ENCODE results near the gene SCRN2.

Gene SCRN2

DNA sequence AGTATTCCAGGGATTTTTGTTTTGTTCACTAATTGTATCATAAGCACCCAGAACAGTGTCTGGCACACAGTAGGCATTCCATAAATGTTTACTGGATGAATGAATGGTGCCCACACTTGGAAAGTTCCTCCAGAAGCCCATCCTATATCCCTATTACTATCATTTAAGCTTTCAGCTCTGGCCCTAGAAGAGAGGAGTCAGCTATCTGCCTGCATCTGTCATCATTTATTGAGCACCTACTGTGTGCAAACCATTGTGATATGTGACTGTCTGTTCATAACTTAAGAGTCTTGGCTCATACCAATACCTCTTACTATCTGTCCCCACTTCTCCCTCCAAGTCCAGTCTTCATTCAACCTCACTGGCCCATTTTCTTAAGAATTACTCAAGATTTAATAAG is 30.0 kb upstream of the SCRN2 start:
- DNase-seq = no peak

DNA sequence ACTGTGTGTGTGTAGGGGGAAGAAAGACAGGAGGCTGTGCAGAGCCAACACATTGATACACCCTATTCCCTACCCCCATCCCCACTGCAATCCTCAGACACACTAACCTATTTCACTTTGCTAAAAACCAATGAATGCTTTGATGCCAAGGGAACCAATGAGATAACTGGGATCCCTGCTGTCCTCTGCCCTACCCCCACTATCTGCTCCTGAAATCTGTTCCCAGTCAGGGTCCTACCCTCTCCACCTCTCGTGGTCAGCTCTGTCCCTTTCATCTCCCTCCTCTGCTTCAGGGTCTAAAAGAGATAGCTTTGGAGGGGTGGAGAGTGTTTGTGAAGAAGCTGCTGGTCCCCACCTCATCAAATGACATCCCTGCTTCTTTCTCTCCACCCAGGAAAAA is 29.0 kb upstream of the SCRN2 start:
- DNase-seq = no peak

DNA sequence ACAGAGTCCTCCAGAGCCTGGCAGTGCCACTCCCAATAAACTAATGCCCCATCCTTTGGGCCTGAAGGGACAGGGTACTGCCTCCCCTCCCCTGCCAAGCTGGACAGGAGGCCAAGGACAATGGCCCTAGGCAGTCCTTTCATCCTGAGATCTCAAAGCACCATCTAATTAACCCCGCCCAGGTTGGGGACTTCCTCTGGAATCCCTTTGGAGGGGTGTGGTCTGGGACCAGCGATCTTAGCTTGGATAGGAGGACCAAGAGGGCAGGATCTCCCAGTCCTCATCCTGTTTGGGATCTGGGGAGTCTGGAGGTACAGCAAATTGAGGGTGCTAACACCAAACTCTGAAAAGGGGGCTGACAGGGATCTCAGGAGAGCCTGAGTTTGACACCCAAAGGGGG is 28.0 kb upstream of the SCRN2 start:
- no peak for DNase-seq

DNA sequence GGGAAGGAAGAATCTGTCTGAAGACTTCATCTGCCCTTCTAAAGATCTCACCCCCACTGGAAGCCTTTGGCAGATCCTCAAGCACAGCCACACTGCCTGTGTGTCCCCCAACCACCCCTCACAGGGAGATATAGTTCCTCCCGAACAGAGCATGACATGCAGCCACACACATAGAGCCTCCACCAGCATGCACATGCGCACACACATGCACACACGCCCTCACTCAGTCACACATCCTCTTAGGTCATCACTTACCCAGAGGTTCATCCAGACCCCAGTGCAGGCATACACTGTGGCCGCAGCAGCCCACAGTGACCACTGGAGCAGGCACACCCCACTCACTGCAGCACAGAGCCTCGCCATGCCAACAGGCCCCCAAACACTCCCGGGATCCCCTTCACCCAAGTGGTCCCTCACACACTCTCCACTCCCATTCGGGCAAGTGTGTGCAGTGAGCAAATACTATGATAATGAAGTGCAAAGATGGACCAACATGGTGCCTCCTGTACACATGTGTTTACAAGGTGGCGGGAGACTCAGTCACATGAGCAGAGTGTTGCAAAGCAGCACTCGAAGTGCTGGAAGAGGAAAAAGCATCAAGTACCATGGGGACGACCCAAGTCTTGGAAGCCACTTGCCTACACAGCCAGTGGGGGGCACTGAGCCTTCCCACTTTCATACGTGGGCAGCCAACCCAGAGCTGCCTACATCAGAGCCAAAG is 26.9 kb upstream of the SCRN2 start:
- DNase-seq = peak; percentile 46

DNA sequence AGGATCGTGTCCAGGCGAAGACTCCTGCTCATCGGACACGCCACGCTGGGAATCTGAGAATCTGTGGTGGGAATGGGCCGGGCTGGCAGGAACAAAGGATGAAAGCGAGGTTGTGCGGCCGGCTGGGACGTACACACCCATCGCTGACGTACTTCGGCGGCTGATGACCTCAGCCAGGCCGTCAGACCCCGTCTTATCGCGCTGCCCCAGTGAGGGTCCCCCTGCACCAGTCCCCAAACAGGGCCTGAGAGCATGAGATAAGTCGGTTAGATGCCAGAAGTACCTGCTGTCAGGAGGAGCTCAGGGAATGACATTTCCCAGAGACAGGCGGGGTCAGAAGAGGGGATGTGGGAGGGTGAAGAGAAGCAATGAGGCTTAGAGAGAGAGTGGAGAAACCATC is 25.9 kb upstream of the SCRN2 start:
- DNase-seq = no peak

DNA sequence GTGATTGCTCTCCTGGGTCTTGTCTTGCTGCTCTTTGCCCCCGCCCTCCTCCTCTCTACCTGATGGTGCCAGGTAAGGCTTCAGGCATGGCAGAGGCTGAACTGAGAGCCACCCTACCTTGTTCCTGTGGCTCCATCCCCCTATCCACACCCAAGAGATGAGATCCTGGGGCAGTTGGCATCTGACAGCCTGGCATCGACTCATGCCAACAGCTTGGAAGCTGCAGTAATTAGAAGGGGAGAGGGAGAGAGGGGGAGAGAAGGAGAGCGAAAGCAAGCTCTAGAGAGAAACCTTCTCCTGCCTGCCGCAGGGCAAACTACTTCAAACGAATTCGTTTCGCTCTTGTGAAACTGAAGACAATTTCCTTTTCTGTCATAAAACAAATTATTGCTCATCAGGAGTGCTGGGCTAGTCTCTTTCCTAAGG is 23.7 kb upstream of the SCRN2 start:
- DNase-seq = peak; percentile 79

DNA sequence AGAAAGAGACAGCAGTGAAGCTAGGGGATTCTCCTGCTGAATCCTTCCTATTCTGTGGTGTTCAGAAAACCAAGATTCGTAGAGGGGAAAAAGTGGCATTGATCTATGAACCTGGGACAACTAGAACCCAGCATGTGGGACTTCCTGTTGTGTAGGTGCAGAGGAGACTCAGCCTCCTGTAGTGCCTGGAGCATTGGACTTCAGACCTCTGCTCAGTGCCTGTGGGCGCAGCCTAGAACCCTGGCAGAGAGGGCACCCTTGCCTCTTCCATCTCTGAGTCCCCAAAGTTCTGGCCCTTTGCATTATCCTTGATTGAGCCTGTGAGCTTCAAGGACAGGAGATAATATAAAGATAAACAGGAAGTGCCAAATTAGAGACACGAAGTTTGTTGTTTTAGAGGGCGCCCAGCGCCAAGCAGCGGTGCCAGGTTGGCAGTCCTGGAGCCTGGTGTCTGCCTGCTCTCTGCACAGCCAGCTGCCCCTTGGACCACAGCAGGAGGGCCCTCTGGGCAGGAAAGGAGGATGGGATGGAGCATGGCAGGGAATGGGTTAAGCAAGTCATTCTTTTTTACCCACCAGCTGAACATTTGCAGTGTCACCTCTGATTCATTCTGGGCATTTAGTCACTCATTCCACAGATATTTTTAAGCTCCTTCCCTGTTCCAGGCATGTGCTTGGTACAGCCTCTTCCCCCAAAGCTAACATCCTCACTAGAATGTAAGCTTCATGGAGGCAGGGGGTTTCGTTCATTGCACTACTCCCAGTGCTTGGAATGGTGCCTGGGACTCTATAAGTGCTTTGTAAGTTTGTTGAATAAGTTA is 21.8 kb upstream of the SCRN2 start:
- DNase-seq = no peak

DNA sequence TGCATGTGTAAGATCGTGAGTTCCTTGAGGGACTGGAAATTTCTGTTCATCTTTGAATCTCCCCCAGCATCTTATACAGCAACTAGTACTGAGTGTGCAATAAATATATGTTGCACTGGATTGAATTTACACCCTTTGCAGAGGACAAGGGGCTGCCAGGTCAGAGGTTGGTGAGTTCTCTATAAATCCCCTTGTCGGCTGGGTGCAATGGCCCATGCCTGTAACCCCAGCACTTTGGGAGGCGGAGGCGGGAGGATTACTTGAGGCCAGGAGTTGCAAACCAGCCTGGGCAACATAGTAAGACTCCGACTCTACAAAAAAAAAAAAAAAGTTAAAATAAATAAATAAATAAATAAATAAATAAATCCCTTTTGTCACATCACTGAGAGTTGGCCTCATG is 19.3 kb upstream of the SCRN2 start:
- DNase-seq = no peak

DNA sequence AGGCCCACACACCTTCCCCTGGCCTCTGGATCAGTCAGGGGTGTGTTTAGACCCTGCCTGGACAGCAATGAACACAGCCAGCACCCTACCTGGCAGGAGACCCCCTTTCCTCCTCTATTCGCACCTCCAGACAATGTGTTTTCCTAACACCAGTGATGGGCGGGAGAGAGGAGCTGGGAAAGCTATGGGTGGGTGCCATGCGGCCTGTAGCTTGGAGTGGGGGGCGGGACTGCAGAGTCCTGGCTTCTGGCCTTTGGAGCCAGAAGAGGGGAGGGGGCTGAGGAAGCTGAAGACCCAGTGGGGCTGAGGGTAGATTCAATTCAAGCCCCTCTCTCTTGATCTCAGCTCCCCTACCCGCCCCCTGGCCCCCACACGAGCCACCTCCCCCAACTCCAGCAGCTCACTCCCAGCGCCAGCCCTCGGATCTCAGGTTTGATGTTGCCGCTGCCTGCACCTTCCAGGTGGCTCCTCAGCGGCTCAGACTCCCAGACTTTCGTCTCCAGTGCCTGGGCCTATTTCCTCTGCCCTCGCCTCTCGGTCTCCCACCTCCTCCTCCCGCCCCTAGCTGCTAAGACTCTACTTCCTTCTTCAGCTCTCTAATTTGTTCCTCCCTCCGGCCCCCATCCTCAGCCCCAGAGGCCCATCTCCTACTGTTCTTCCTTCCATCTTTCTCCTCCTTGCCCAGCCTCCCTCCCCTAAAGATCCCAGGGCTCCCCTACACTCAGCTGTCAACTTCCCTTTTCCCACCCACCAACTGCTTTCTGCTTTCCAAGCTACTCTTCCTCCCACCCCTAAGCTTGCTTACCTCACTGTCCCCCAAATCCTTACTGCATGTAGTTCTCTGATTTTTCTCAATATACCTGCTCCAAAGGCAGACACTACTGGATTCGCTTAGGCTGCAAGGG is 16.7 kb upstream of the SCRN2 start:
- no peak for DNase-seq

DNA sequence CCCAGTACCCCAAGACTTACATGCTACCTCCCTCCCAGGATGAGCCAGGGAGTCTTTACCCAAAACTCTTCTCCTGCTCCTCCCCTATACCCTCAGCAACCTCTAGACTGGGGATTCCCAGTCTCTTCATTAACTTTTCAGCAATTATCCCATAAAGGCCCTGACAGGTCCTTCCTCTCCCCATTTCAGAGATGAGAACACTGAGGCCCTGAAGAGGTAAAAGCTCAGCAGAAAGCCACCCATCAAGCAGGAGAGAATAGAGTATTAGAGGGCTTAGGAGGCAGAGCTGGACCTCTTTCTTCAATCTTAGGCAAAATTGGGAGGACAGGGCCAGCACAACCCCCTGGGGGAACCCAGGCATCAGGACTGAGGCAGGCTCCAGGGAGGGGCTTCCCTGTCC is 15.8 kb upstream of the SCRN2 start:
- DNase-seq = no peak

DNA sequence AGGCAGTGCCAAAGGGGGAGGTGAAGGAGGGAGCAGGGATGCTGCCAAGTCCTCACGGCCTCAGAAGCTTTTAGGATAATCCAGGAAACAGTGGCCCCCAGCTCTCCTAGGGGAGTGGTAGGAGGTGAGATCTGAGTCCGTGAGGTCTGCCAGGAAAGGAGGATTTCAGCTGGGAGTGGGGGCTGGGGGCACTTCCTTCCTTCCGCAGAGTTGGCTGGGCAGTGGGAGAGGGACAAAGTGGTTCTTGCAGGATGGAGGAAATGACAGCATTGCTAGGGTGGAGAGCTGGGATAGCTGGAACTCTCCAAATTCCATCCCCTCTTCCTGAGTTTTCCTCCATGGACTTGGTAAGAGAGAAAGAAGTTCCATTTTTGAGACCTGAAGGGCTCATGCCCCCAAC is 14.7 kb upstream of the SCRN2 start:
- no peak for DNase-seq

DNA sequence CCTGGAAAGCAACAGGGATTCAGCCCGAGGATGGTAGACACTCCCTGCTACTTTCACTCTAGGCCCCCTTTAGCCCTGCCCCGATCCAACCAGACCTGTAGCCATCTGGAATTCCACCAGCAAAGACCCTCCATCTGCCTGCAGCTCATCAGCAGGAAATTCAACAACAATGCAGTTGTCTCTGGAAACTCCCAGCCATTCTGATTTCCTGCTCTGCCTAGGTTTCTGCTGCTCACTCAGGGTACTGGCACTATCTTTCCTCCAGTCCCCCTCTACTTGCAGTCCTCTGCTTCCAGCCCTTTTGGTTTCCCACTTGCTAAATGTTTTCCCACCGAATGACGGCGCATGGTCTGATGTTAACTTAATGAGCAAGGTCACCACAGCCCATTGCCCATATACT is 12.5 kb upstream of the SCRN2 start:
- DNase-seq = no peak

DNA sequence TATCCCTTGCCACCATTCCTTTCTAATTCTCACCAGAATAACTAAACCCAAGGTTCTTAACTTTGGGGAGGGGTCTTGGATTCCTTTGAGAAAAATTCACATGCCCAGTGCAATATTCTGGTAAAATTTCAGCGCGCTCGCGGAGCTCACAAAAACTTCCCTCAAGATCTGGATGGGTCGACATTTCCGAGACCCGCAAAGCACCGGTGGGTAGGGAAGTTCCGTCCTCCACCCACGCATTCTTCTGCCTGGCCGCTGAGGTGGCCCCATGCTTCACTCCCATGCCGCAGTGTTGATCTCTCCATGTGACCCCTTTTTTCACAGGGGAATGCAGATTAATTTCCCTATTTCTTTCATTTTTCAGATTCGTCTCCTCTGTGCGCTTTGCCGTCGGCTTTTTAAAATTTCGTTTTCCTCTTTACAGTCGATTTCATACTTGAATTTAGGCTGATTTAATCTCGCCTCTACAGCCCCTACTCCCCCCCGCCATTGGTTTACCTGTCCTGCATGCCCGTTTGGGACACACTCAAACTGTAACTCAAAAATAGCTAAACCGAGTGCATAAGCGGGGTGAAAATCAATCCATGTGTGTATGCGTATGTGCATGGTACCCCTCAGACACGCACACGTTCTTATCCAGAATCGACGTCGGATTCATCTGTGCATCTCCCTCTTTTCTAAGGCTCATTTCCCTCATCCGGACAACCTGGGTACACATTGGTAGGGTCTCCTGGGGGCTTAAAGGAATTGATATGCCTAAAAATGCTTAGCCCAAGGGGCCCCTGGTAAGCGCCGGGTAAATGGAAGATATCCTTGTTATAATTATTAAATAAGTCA is 11.3 kb upstream of the SCRN2 start:
- DNase-seq = no peak

DNA sequence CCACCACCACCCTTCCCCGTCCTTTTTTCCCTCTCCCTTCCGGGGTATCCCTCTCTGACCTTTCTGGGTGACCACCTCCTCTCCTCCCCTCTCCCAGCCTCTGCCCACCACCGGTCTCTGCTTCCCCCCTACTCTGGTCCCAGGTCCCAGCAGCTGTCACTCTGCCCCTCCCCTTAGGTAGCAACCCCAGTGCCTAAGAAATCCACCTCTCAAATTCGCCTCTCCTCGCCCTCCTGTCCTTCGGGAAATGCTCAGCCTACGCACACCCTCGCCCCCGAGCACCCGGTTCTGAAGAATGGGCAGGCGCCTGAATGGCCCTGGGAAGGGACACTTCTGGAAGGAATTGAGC is 10.7 kb upstream of the SCRN2 start:
- no peak for DNase-seq

DNA sequence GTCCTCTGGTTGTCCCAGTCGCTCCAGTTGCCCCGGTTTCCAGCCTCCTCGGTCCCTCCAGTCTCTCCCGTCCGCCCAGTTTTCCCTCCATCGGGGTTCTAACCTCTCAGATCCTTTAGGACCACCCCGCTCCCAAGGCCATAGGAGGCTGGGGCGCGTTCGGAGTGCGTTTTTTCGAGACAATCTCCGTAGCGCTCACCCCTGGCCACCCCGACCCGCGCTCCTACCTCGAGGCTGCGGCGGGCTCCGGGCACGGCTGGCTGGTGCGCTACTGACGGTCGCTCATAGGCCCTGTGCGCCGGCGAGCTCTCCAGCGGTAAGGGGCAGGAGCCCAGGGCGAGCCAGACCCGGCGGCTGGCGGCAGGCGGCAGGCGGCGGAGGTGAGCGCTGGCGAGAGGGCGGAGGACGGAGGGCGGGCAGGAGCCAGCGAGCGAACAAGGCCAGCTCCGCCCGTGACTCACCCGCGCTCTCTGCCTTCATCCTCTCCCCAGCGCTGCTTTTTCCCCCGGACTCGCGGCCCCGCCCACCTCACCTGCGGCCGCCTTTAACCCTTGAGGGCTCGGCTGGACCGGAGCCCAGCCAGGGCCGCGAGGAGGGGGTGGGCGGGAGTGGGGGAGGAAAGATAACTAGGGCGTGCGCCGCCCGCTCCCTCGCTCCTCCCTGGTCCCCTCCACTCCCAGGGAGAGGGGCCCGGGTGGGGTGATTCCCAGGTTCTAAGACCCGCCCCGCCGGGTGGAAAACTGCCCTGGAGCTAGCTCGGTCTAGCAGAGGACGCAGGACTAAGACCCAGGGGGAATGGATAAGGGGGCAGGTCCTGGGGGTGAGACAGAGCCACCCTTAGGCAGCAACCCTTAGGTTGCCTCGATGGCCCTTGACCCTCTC is 9.9 kb upstream of the SCRN2 start, which contains the start of gene SP6:
SP6 (minus strand) TSS at position 472 of the 882 bp plus-strand sequence. CDS start 2,734 bp downstream, outside the sequence.
- peak; percentile 61 for DNase-seq

DNA sequence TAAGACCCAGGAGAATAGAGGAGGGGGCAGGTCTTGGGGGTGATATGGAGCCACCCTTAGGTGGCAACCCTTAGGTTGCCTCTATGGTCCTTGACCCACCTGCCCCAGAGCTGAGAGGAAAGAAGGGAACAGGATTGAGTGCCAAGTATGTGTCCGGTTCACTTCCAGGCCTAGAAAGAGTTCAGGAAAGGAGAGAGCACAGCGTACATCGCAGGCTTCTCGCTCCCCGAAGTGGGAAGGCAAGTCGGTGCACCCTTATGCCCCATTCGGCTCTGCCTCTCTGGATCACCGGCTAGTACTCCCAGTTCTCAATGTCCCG is 9.3 kb upstream of the SCRN2 start:
- DNase-seq = no peak

DNA sequence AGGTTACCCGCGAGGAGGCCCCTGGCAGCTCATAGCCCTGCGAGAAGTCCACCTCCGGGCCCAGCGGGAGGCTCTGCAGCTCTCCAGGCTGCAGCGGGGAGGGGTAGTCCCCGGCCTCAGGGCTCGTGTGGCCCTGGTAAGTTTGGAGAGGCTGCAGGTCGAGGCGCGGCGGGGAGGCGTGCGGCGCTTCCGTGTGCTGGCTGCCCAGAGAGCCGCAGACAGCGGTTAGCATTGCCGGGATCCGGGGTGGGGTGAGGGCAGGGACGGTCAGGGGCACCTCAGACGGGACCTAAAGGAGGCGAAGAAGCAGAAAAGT is 7.1 kb upstream of the SCRN2 start:
- DNase-seq = no peak

DNA sequence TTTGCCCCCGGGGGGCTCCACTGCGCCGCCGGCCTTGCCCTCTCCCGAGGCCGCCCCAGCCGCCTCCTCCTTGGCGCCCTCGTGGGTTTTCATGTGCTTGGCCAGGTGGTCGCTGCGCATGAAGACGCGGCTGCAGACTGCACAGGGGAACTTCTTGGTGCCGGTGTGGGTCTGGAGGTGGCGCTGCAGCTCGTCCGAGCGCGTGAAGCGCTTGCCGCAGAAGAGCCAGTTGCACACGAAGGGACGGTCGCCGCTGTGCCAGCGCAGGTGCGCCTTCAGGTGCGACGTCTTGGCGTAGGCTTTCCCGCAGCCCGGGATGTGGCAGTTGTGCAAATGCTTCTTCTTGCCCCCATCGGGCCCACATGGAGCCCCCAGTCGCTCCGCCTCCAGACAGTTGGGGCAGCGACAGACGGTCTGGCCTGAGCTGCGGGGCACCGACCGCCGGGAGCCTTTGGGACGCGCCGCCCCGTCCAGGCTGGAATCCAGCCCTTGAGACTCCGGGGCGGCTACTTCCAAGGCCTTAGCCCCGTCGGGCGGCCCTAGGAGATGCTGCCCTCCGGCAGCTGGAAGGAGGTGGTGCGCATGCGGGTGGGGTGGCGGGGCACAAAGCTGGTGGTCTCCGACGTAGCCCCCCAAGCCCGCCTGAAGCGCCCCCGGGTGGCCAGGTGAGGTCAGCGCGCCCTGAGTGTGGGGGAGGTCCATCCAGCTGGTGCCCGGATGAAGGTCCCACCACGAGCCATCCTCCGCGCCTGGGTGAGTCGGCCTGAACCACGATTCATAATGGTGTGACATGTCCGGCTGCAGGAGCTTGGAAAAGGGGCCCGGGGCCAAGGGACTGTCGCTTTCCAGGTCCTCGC is 6.5 kb upstream of the SCRN2 start:
- DNase-seq = no peak

DNA sequence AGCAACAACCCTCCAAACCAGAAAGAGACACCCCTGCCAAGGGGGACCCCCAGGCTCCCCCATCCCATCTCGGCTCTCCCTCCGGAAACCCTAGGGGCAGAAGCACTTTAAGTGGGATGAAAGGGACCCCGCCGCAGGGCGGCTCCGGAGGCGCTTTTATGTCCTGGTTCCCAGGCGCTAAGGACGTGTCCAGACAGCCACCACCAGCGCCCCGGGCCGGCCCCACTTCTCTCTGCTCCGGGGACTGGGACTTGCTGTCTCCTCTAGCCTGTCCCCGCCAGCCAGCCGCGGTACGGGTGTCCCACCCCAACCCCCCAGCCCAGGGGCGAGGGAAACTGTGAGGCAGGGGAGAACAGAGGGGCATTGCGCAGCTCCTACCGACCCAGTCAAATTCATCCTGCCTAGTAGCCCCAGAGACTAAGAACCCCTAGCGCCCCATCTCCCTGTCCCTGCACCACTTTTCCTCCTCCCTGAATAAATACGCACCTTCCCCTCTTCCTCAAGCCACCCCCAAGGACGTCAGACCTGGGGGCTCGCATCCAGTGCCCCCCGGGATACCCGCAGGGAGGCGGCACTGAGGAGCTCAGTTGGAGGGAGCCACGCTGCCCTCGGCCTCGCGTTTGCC is 5.8 kb upstream of the SCRN2 start:
- no peak for DNase-seq

DNA sequence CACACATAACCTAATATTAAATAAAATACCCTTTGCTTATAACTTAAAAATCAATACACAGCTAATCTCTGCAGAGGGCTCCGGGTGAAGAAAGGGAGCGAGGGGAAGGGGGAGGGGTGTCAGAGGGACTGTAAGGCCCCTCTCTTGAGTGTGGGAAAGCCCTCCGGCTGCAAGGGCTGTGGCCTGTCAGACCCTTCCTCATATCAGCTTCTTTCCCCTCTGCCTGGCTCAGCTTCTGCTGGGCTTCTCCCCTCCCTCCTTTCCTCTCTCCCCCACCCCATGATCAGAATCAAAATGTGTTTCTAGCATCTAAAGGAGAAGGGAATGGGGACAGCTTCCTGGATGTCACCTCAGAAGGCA is 4.6 kb upstream of the SCRN2 start:
- DNase-seq = no peak
